GM23248 (cell line): Measurements from ENCODE around the gene TTC4.

Experiments
- EZH2 ChIP-seq: fragments of 200-600 bp; sonication (generic); IDR thresholded peaks from 2 replicates; pipeline ENCODE4 v1.6.1; 2018; ENCODE audit warnings: antibody characterized with exemption, mild to moderate bottlenecking; ENCODE audit not compliant: insufficient read depth, poor library complexity, severe bottlenecking
- EZH2phosphoT487 ChIP-seq: fragments of 200-600 bp; sonication (generic); IDR thresholded peaks from 2 replicates; pipeline ENCODE4 v1.6.1; 2018; ENCODE audit warnings: antibody characterized with exemption, moderate library complexity, mild to moderate bottlenecking, low read depth; ENCODE audit not compliant: insufficient read depth

DNA sequence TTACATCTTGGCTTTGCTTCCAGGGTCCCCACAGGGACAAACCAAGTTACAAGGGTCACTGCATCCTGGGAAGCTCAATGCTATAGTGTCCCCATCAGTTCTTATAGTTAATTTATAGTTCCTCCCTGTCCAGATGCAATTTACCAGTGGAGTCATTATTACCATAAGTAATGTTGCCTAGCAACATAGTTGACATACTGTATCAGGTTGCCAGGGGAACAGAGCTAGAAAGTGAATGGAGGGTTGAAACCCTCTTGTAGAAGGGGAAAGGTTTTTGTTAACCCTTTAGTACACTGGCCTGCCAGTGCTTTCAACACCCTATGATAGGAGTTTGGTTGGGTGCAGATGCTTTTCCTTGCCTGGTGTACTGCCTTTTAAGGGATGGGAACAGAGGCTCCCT is 34.3 kb upstream of the TTC4 start:
- no peak for TF ChIP-seq EZH2phosphoT487
- no peak for TF ChIP-seq EZH2
